ENCODE measurements around the gene SPOCK2.

- TF ChIP-seq, protein P1, sequence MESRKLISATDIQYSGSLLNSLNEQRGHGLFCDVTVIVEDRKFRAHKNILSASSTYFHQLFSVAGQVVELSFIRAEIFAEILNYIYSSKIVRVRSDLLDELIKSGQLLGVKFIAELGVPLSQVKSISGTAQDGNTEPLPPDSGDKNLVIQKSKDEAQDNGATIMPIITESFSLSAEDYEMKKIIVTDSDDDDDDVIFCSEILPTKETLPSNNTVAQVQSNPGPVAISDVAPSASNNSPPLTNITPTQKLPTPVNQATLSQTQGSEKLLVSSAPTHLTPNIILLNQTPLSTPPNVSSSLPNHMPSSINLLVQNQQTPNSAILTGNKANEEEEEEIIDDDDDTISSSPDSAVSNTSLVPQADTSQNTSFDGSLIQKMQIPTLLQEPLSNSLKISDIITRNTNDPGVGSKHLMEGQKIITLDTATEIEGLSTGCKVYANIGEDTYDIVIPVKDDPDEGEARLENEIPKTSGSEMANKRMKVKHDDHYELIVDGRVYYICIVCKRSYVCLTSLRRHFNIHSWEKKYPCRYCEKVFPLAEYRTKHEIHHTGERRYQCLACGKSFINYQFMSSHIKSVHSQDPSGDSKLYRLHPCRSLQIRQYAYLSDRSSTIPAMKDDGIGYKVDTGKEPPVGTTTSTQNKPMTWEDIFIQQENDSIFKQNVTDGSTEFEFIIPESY (IDR thresholded peaks at IDR 0.05; ENCODE audit: borderline replicate concordance, low read depth): no peak
- no peak for TF ChIP-seq CTCF (IDR thresholded peaks at IDR 0.05)
Measured at GRCh38 chr10:72065439-72066025, 22.8 kb downstream of the SPOCK2 start.
